Measurements from ENCODE around the gene CDC14B. TPM values are rescaled to one million over a fixed set of nuclear protein-coding genes. Genes with fewer than 3 reads are reported as not detected.
"Not testable (repeated sequence)": the region's sequence is repeated elsewhere in the genome, so short reads cannot be mapped to it uniquely, and the experiment has no call there.

CDC14B gene
- total RNA-seq, 1 donor = 7.6 TPM

- Histone ChIP-seq H3K4me3 (ENCODE audit: low read length) (no peak overlapping the region), H3K9me3 (ENCODE audit: low read depth, low read length) (no peaks in the 10 kb centered on the region), H3K27me3 (ENCODE audit: insufficient read depth, low read length) (no peaks in the 10 kb centered on the region), H3K4me1 (ENCODE audit: insufficient read depth, low read length) (no peaks in the 10 kb centered on the region)
Measured at GRCh38 chr9:96514108-96514799, 105.4 kb downstream of the CDC14B start.

GRCh38 chr9:96513622-96514021, 106.0 kb downstream of the CDC14B start:
- Histone ChIP-seq H3K9me3 (ENCODE audit: low read depth, low read length) (no peaks in the 10 kb centered on the region), H3K4me3 (ENCODE audit: low read length) (no peak overlapping the region), H3K27me3 (ENCODE audit: insufficient read depth, low read length) (no peaks in the 10 kb centered on the region), H3K4me1 (ENCODE audit: insufficient read depth, low read length) (no peaks in the 10 kb centered on the region)

- Histone ChIP-seq H3K9me3 (ENCODE audit: low read depth, low read length) (no peaks in the 10 kb centered on the region), H3K27me3 (ENCODE audit: insufficient read depth, low read length) (no peaks in the 10 kb centered on the region), H3K4me3 (ENCODE audit: low read length) (no peak overlapping the region), H3K4me1 (ENCODE audit: insufficient read depth, low read length) (no peaks in the 10 kb centered on the region)
Measured at GRCh38 chr9:96512240-96512639, 107.4 kb downstream of the CDC14B start.

GRCh38 chr9:96510258-96510657, 109.4 kb downstream of the CDC14B start:
- Histone ChIP-seq H3K9me3 (ENCODE audit: low read depth, low read length) (no peaks in the 10 kb centered on the region), H3K4me3 (ENCODE audit: low read length) (no peak overlapping the region), H3K4me1 (ENCODE audit: insufficient read depth, low read length) (no peaks in the 10 kb centered on the region), H3K27me3 (ENCODE audit: insufficient read depth, low read length) (no peaks in the 10 kb centered on the region)

- no peak overlapping the region for H3K4me3 ChIP-seq (ENCODE audit: low read length)
- no peaks in the 10 kb centered on the region for H3K9me3 ChIP-seq (ENCODE audit: low read depth, low read length)
- no peaks in the 10 kb centered on the region for H3K27me3 ChIP-seq (ENCODE audit: insufficient read depth, low read length)
- no peaks in the 10 kb centered on the region for H3K4me1 ChIP-seq (ENCODE audit: insufficient read depth, low read length)
Measured at GRCh38 chr9:96509848-96510247, 109.8 kb downstream of the CDC14B start.

GRCh38 chr9:96509026-96509425, 110.6 kb downstream of the CDC14B start:
- Histone ChIP-seq H3K4me1 (ENCODE audit: insufficient read depth, low read length) (no peaks in the 10 kb centered on the region), H3K27me3 (ENCODE audit: insufficient read depth, low read length) (no peaks in the 10 kb centered on the region)

GRCh38 chr9:96508227-96508940, 111.3 kb downstream of the CDC14B start:
- no peaks in the 10 kb centered on the region for H3K9me3 ChIP-seq (ENCODE audit: low read depth, low read length)
- H3K4me3 ChIP-seq (ENCODE audit: low read length) = no peak overlapping the region
- no peaks in the 10 kb centered on the region for H3K4me1 ChIP-seq (ENCODE audit: insufficient read depth, low read length)
- H3K27me3 ChIP-seq (ENCODE audit: insufficient read depth, low read length) = no peaks in the 10 kb centered on the region

More at GRCh38 chr9:96509026-96509425, 110.6 kb downstream of the CDC14B start:
- Histone ChIP-seq H3K4me3 (ENCODE audit: low read length) (no peak overlapping the region), H3K9me3 (ENCODE audit: low read depth, low read length) (no peaks in the 10 kb centered on the region)

GRCh38 chr9:96505316-96505991, 114.2 kb downstream of the CDC14B start:
- no peaks in the 10 kb centered on the region for H3K4me1 ChIP-seq (ENCODE audit: insufficient read depth, low read length)
- H3K27me3 ChIP-seq (ENCODE audit: insufficient read depth, low read length) = no peaks in the 10 kb centered on the region
- no peak overlapping the region for H3K4me3 ChIP-seq (ENCODE audit: low read length)
- no peaks in the 10 kb centered on the region for H3K9me3 ChIP-seq (ENCODE audit: low read depth, low read length)

GRCh38 chr9:96503918-96504317, 115.7 kb downstream of the CDC14B start:
- Histone ChIP-seq H3K4me1 (ENCODE audit: insufficient read depth, low read length) (no peaks in the 10 kb centered on the region), H3K4me3 (ENCODE audit: low read length) (no peak overlapping the region), H3K27me3 (ENCODE audit: insufficient read depth, low read length) (no peaks in the 10 kb centered on the region), H3K9me3 (ENCODE audit: low read depth, low read length) (no peaks in the 10 kb centered on the region)

- H3K9me3 ChIP-seq (ENCODE audit: low read depth, low read length); H3K4me3 ChIP-seq (ENCODE audit: low read length); H3K4me1 ChIP-seq (ENCODE audit: insufficient read depth, low read length); H3K27me3 ChIP-seq (ENCODE audit: insufficient read depth, low read length): not testable (repeated sequence)
Measured at GRCh38 chr9:96503374-96503748, 116.3 kb downstream of the CDC14B start.

- H3K4me1 ChIP-seq (ENCODE audit: insufficient read depth, low read length) = no peaks in the 10 kb centered on the region
- no peaks in the 10 kb centered on the region for H3K9me3 ChIP-seq (ENCODE audit: low read depth, low read length)
- H3K4me3 ChIP-seq (ENCODE audit: low read length) = no peak overlapping the region
- H3K27me3 ChIP-seq (ENCODE audit: insufficient read depth, low read length) = no peaks in the 10 kb centered on the region
Measured at GRCh38 chr9:96502539-96503373, 116.9 kb downstream of the CDC14B start.

GRCh38 chr9:96501633-96502538, 117.8 kb downstream of the CDC14B start:
- Histone ChIP-seq H3K4me1 (ENCODE audit: insufficient read depth, low read length) (no peaks in the 10 kb centered on the region), H3K9me3 (ENCODE audit: low read depth, low read length) (no peaks in the 10 kb centered on the region), H3K27me3 (ENCODE audit: insufficient read depth, low read length) (no peaks in the 10 kb centered on the region)

GRCh38 chr9:96500696-96501632, 118.7 kb downstream of the CDC14B start:
- H3K4me1 ChIP-seq (ENCODE audit: insufficient read depth, low read length) = no peaks in the 10 kb centered on the region
- H3K9me3 ChIP-seq (ENCODE audit: low read depth, low read length) = no peaks in the 10 kb centered on the region
- no peak overlapping the region for H3K4me3 ChIP-seq (ENCODE audit: low read length)

More at GRCh38 chr9:96501633-96502538, 117.8 kb downstream of the CDC14B start:
- no peak overlapping the region for H3K4me3 ChIP-seq (ENCODE audit: low read length)

More at GRCh38 chr9:96500696-96501632, 118.7 kb downstream of the CDC14B start:
- no peaks in the 10 kb centered on the region for H3K27me3 ChIP-seq (ENCODE audit: insufficient read depth, low read length)

Data from mononuclear cell (primary cell).